Activated naive CD4-positive, alpha-beta T cell (primary cell): ENCODE measurements around the gene LCK.
"Not testable (repeated sequence)": the region's sequence is repeated elsewhere in the genome, so short reads cannot be mapped to it uniquely, and the experiment has no call there.

Experiments used
- DNase-seq, 4 experiments: peaks; one replicate each; lab custom pipeline; 2025; lab: John Stamatoyannopoulos, UW

The LCK gene

GRCh38 chr1:32273391-32274208 lies 22.5 kb downstream of the LCK start:
- DNase-seq = peak; percentile 32 to 79 (median 62)

GRCh38 chr1:32274646-32275340 lies 23.7 kb downstream of the LCK start:
- DNase-seq = no peak

GRCh38 chr1:32275424-32275823 lies 24.4 kb downstream of the LCK start:
- no peak for DNase-seq

DNA sequence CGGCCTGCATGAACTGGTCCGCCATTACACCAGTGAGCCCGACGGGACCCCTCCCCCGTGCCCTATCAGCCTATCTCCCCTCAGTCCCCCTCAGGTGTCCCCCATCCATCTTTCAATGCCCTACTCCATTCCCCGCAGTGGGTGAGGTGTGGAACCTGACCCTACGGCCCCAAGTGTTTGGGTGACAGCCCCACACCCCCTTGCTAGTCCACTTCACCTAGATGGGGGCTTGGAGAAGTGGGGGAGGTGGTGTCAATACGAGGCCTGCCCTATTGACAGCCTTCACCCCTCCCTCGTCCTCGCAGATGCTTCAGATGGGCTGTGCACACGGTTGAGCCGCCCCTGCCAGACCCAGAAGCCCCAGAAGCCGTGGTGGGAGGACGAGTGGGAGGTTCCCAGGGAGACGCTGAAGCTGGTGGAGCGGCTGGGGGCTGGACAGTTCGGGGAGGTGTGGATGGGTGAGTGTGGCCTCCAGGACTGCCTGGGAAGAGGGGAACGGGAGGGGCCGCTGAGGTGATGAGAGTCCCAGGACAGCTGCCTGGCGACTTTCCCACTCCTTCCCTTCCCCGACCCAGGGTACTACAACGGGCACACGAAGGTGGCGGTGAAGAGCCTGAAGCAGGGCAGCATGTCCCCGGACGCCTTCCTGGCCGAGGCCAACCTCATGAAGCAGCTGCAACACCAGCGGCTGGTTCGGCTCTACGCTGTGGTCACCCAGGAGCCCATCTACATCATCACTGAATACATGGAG lies 25.1 kb downstream of the LCK start:
- DNase-seq = no peak

DNA sequence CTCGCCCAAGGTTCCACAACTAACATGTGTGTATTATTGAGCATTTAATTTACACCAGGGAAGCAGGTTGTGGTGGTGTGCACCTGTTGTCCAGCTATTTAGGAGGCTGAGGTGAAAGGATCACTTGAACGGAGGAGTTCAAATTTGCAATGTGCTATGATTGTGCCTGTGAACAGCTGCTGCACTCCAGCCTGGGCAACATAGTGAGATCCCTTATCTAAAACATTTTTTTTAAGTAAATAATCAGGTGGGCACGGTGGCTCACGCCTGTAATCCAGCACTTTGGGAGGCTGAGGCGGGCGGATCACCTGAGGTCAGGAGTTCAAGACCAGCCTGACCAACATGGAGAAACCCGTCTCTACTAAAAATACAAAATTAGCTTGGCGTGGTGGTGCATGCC lies 33.7 kb downstream of the LCK start:
- not testable (repeated sequence) for DNase-seq

GRCh38 chr1:32285658-32286057 lies 34.6 kb downstream of the LCK start:
- no peak for DNase-seq

DNA sequence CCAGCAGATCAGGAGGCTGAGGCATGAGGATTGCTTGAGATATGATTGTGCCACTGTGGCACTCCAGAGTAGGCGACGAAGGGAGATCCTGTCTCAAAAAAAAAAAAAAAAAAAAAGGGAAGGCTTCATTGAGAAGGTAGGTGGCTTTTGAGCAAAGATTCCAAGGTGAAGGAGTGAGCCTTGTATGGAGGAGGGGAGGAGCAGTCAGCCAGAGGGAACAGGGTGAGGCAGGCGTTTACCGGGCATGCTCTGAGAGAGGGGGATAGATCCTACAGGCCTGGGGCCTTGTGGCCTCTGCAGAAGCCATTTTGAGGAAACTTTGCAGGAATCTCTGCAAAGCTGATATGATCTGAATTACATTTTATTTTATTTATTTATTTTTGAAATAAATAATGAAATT lies 35.7 kb downstream of the LCK start:
- DNase-seq = no peak

DNA sequence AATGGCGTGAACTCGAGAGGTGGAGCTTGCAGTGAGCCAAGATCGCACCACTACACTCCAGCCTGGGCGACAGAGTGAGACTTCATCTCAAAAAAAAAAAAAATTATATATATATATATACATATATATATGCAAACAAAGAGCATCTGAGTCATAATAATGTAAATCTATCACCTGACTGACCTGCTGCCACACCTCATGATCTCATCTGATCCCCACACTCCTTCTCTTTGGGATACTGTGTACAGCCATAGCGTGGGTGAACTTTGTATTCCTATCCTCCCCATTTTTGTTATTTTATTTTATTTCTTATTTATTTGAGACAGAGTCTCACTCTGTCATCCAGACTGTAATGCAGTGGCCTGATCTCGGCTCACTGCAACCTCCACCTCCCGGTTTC lies 38.2 kb downstream of the LCK start:
- no peak for DNase-seq

- no peak for DNase-seq
Observed at GRCh38 chr1:32291145-32291707, 40.2 kb downstream of the LCK start.

GRCh38 chr1:32291708-32292538 lies 40.9 kb downstream of the LCK start, which contains the start of gene HDAC1:
Gene HDAC1, plus strand, starts transcription at chr1:32292083. Its CDS starts 87 bp downstream, at chr1:32292170.
- DNase-seq = peak; percentile 83 to 95 (median 92)

- DNase-seq = not testable (repeated sequence)
Observed at GRCh38 chr1:32298211-32298610, 47.1 kb downstream of the LCK start.

- no peak for DNase-seq
Observed at GRCh38 chr1:32299327-32299726, 48.3 kb downstream of the LCK start.

DNA sequence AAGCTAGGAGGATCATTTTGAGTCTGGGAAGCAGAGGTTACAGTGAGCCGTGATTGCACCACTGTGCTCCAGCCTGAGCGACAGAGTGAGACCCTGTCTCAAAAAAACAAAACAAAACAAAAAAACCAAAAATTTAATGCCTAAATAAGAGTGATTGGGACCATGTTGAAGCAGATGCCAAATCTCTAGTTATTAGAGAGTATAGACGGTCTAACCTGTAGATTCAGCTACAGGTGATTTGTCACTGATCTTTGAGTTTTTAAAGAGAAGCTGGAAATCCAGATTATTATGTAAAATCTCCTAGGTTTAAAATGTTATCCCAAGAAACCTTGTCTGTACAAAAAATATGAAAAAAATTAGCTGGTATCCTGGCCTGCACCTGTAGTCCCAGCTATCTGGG lies 52.3 kb downstream of the LCK start:
- no peak for DNase-seq

DNA sequence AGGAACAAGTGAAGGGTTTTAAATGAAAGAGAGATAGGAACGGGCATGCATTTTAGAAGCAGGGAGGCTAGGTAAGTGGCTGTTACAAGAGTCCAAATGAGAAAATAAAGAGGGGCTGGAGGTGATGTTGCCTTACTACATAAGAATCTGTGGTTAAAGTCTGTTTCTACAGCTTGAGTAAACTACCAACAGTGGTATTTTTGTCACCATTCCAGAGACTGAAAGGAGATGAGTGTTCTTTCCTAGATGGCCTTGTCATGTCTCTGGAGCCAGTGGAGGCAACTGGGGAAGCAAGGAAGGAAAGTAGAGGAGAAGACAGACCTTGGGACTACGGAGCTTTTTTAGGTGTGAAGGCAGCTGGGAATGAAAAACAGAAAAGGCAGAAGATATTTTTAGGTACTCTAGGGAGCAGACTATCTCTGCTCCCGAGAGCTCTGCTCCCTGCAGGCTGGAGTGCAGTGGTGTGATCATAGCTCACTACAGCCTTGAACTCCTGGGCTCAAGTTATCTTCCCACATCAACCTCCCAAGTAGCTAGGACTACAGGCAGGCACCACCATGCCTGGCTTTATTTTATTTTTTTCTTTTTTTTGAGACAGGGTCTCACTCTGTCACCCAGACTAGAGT lies 53.0 kb downstream of the LCK start:
- no peak for DNase-seq

DNA sequence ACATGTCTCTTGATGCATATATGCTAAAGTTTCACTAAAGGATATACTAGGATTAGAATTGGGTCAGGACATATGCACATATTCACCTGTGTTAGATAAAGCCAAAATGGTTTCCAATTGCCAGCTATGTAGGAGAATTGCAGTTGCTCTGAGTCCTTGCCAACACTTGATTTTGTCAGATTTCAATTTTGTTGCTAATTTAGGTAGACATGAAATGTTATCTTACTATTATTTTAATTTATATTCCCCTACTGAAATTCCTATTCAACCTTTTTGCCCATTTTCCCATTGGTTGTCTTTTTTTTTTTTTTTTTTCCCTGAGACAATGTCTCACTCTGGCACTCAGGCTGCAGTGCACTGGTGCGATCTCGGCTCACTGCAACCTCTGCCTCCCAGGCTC lies 54.2 kb downstream of the LCK start:
- no peak for DNase-seq

- DNase-seq = no peak
Observed at GRCh38 chr1:32307324-32307723, 56.3 kb downstream of the LCK start.

DNA sequence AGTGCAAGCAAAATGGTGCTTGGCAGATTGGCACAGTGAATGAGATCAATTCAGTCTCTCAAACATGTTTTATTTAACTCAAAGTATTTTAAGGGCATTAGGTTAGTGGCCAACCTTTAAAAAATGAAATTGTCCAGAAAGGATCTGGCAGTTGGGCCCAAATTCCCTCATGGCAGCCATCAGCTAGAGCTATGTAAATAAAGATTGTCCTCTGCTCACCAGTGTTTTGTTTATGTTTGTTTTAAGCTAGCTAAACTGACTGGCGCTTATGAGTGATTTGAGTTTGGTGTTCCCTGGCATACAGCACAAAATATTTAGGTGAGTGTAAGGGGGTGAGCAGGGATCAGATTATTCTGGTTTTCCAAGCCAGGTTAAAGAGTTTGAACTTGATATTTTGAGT lies 58.9 kb downstream of the LCK start:
- no peak for DNase-seq

DNA sequence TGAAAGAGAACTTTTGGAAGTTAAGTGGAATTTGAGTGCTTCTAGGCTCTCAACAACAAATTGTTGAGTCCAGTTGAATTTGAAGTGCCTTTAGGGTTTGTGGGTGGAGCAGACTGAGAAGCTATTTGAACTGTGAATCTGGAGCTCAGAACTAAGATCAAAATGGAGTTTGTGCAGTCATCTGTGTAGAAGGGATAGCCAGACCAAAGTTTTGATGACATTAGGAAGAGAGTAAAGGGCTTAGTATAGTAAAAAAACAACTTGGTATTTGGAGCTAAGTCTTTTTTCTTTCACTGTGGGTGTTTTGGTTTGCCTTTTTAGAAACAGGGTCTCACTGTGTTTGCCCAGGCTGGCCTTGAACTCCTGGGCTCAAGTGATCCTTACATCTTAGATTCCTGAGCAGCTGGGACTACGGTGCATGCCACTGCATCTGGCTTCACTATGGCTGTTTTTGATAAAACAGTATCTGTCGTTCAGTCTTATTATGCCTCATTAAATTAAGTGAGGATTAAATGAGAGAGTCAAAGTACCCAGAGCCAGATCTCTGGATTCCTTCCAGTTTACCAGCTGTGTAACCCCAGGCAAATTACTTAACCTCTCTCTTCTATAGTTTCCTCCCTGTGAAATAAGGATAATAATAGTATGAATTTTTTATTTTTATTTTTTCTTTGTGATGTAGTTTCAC lies 60.8 kb downstream of the LCK start:
- DNase-seq = no peak

DNA sequence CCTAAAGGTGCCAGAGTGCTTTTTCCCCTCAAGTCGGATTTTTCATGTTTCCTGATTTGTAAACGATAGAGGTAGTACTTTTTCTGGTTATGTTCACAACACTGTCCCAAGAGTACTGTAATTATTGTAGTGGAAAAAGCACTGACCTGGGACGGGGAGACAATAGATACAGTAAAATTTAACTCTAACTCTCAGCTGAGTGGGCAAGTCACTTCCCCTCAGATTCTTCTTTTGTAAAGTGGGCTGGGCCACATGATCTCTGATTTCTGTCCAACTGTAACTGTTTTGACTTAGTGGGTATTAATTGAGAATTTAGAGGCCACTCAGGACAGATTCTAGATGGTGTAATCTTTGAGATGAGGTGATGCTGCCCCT lies 65.8 kb downstream of the LCK start:
- no peak for DNase-seq

DNA sequence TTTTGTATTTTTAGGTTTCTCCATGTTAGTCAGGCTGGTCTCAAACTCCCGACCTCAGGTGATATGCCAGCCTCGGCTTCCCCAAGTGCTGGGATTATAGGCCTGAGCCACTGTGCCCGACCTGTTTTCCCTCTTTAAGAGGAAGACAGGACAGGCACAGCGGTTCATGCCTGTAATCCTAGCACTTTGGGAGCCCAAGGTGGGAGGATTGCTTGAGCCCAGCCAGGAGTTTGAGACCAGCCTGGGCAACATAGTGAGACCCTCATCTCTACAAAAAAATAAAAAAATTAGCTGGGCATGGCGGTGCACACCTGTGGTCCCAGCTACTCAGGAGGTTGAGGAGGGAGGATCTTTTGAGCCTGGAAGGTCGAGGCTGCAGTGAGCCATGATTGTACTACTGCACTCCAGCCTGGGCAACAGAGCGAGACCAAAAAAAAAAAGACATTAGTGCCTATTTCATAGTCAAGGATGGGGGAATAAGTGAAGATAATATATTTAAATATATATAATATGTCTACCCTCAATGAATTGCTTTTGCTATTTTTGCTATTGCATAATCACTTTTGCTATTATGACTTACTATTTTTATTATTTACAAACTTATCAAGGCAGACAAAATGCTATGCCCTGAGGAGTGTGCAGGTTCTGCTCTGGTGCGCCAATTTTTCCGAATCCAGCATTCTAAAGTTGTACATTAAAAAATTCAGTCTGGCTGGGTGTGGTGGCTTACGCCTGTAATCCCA lies 67.2 kb downstream of the LCK start:
- DNase-seq = no peak
